GM12891 (cell line): ENCODE measurements around the gene FCHSD1.
A peak's percentile ranks its signal among the peaks of the same experiment; 100 is the strongest.

Experiments
- DNase-seq: peaks from one replicate; pipeline ENCODE4 v3.0.0; 2011; ENCODE audit warnings: low spot score; ENCODE audit not compliant: insufficient read length
- FAIRE-seq: peaks from 2 replicates; lab custom pipeline; 2011; peaks lifted over from hg19 to GRCh38; lab: Jason Lieb, UNC
- PAX5 ChIP-seq: IDR thresholded peaks from 2 replicates; pipeline ENCODE4 v1.6.1; 2011; ENCODE audit warnings: low read length, moderate library complexity, mild to moderate bottlenecking; ENCODE audit not compliant: insufficient read depth, severe bottlenecking
- POLR2A ChIP-seq: IDR thresholded peaks from 2 replicates; pipeline ENCODE4 v1.6.1; 2011; ENCODE audit warnings: low read depth, low read length, control low read depth
- POLR2AphosphoS5 ChIP-seq: IDR thresholded peaks from 2 replicates; pipeline ENCODE4 v1.6.1; 2011; ENCODE audit warnings: low read depth, low read length, control low read depth
- POU2F2 ChIP-seq: IDR thresholded peaks from 2 replicates; pipeline ENCODE4 v1.6.1; 2011; ENCODE audit warnings: low read depth, mild to moderate bottlenecking, control low read depth, low read length, moderate library complexity
- SPI1 ChIP-seq: IDR thresholded peaks from 2 replicates; pipeline ENCODE4 v1.6.1; 2011; ENCODE audit warnings: low read depth, low read length, control low read depth
- TAF1 ChIP-seq: IDR thresholded peaks from 2 replicates; pipeline ENCODE4 v1.6.1; 2011; ENCODE audit warnings: low read depth, low read length, control low read depth

The FCHSD1 gene

GRCh38 chr5:141657937-141658545, 6.8 kb upstream of the FCHSD1 start:
- DNase-seq (no peak), FAIRE-seq (peak; percentile 88)
- TF ChIP-seq TAF1, result no peak
- peak; percentile 73 for TF ChIP-seq SPI1
- no peak for TF ChIP-seq POLR2AphosphoS5
- TF ChIP-seq POLR2A, result no peak
- peak; percentile 40 for TF ChIP-seq PAX5
- peak; percentile 94; the same call in 1 of the 2 replicates for TF ChIP-seq POU2F2

- FAIRE-seq (no peak), DNase-seq (no peak)
- TF ChIP-seq POLR2AphosphoS5 (no peak), POU2F2 (no peak), POLR2A (no peak), PAX5 (no peak), TAF1 (no peak), SPI1 (no peak)
These were observed 6.2 kb upstream of the FCHSD1 start for GRCh38 chr5:141657404-141657803.

- no peak for FAIRE-seq
These were observed 5.2 kb upstream of the FCHSD1 start for GRCh38 chr5:141656396-141656795.

GRCh38 chr5:141655020-141655419, 3.8 kb upstream of the FCHSD1 start:
- no peak for TF ChIP-seq POLR2A
- no peak for TF ChIP-seq POLR2AphosphoS5
- TF ChIP-seq SPI1, result no peak
- no peak for TF ChIP-seq PAX5
- TF ChIP-seq POU2F2, result no peak
- no peak for TF ChIP-seq TAF1
- DNase-seq (no peak), FAIRE-seq (no peak)

More at GRCh38 chr5:141656396-141656795, 5.2 kb upstream of the FCHSD1 start:
- no peak for DNase-seq
- TF ChIP-seq TAF1 (no peak), POLR2A (no peak), POLR2AphosphoS5 (no peak), POU2F2 (no peak), PAX5 (no peak), SPI1 (no peak)

GRCh38 chr5:141654298-141654697, 3.1 kb upstream of the FCHSD1 start:
- DNase-seq (no peak), FAIRE-seq (no peak)
- TF ChIP-seq POLR2A, result no peak
- no peak for TF ChIP-seq SPI1
- no peak for TF ChIP-seq POU2F2
- no peak for TF ChIP-seq TAF1
- TF ChIP-seq POLR2AphosphoS5, result no peak
- TF ChIP-seq PAX5, result no peak

GRCh38 chr5:141651728-141652105, 499 bp upstream of the FCHSD1 start:
- no peak for TF ChIP-seq SPI1
- no peak for TF ChIP-seq PAX5
- no peak for TF ChIP-seq POLR2AphosphoS5
- TF ChIP-seq POLR2A, result no peak
- no peak for TF ChIP-seq TAF1
- no peak for TF ChIP-seq POU2F2
- FAIRE-seq, result no peak

GRCh38 chr5:141649972-141650371, 1.2 kb downstream of the FCHSD1 start:
- FAIRE-seq, result no peak
- no peak for TF ChIP-seq SPI1
- TF ChIP-seq PAX5, result no peak
- no peak for TF ChIP-seq POU2F2
- no peak for TF ChIP-seq TAF1
- no peak for TF ChIP-seq POLR2A
- TF ChIP-seq POLR2AphosphoS5, result no peak
- no peak for DNase-seq

More at GRCh38 chr5:141651728-141652105, 499 bp upstream of the FCHSD1 start:
- no peak for DNase-seq

GRCh38 chr5:141649056-141649688, 2.0 kb downstream of the FCHSD1 start:
- no peak for FAIRE-seq

GRCh38 chr5:141647851-141648250, 3.4 kb downstream of the FCHSD1 start:
- TF ChIP-seq POLR2A (no peak), TAF1 (no peak), SPI1 (no peak)
- DNase-seq (no peak), FAIRE-seq (no peak)

More at GRCh38 chr5:141649056-141649688, 2.0 kb downstream of the FCHSD1 start:
- TF ChIP-seq PAX5 (no peak), SPI1 (no peak), POU2F2 (no peak), POLR2A (no peak), TAF1 (no peak), POLR2AphosphoS5 (no peak)
- no peak for DNase-seq

- FAIRE-seq, result no peak
- DNase-seq, result no peak
- no peak for TF ChIP-seq POLR2AphosphoS5
- no peak for TF ChIP-seq SPI1
- no peak for TF ChIP-seq POU2F2
- no peak for TF ChIP-seq PAX5
- no peak for TF ChIP-seq TAF1
- no peak for TF ChIP-seq POLR2A
These were observed 4.0 kb downstream of the FCHSD1 start for GRCh38 chr5:141647242-141647641.
